NCI-H2107 treated with DMSO at 0.1 percent for 48 hours (cell line): ENCODE results near the gene HAO1.
"Not testable (repeated sequence)": the region's sequence is repeated elsewhere in the genome, so short reads cannot be mapped to it uniquely, and the experiment has no call there.

ENCODE experiments used
- DNase-seq: peaks from one replicate; lab custom pipeline; 2025; ENCODE audit not compliant: unreplicated experiment; lab: John Stamatoyannopoulos, UW

Gene HAO1

DNA sequence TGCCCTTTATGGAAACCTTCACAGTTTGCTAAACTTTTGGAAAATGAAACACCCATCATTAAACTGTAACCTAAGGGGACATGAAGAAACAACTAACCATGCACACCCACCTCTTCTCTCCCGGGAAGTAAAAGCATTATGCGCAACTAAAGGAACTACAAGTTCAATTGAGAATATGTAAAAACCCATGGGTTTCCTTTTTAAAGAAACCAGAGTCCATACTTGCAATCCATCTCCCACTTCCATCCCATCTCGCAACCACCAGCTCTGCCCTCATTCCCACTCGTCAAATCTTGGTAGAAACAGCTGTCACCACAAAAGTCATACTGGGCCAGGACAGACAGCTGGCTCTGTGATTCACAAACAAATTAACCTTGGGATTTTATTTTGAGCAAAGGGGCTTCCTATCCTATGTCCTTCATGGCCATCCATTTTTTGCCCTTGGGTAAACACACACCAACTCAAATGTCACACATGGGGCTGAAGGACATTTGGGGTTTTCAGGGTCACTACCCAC, 81.5 kb downstream of the HAO1 start:
- no peak for DNase-seq

DNA sequence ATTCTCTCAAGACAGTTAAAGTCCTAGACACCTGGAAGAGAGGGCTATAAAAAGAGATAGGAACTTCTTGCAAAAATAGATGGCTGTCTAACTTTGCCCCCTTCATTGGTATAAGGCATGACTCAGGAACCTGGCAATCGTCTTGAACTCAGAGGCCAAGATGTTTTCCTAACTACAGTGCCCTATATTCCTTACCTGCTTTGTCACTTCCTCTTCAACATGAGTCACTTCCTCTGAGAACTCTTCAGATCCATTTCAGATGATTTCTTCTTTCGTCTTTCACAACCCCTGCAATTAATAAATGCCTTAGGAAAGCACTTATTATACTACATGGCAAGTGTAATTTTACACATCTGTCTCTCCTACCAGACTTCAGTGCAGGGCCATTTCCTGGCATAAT, 83.5 kb downstream of the HAO1 start:
- DNase-seq: no peak

DNA sequence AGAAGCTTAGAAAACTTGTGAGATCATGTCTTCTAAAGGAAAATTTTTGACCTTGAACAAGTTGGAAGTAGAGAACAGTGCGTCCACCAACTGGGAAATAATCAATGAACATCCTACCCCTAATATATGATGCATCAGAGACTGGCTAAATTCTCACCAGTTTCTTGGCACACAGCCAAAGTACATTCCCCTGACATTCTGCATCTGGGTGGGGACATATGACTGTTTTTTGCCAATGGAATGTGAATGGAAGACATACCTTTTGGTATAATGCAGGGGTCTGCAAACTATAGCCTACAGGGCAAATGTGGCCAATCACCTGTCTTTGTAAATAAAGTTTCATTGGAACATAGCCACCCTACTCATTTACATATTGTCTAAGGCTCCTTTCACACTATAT, 84.7 kb downstream of the HAO1 start:
- DNase-seq: no peak

DNA sequence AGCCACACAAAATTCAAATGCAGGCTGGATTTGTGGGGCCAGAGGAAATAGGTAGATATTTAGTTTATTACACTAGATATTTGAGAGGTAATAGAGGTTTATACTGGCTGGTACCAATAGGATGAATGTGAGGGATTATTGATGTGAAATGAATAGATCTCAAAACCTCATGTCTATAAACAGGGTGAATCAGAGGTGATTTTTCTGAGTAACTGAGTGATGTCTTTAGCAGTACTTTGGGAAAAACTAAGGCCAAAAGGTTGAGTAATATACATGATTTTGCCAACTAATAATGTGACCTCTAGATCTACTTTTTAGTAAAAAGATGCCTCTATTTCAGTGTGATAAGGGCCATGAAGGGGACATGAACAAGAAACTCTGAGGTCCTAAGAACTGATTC, 86.8 kb downstream of the HAO1 start:
- no peak for DNase-seq

DNA sequence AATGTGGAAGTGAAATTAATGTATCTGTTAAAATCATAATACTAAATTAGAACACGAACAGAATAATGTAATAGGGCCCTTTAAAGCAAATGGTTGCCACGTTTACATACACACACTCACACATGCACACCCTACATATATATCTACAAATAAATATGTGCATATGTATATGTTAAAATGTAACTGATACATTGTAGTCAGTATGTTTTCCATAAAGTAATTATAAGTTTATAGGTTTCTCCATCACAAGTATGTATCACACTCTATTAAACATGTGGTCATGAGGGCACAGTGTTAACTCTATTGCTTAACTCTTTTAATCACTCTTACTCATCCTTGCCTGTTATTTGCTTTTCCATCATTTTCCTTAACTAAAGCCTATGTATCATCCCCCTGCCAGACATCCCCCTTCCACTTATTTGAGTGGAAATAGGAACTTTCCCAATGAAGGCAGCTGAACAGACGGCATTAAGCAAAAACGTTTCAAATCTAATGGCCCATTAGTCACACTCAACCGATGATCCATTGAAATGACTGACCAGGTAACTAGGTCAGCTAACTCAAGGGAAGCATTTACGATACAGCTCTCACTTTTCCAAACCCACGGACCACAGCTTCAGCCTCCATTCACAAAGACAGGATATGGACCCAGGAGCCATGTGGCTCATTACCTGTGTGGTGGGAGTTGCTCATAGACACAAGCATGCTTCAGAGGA, 89.3 kb downstream of the HAO1 start:
- no peak for DNase-seq

DNA sequence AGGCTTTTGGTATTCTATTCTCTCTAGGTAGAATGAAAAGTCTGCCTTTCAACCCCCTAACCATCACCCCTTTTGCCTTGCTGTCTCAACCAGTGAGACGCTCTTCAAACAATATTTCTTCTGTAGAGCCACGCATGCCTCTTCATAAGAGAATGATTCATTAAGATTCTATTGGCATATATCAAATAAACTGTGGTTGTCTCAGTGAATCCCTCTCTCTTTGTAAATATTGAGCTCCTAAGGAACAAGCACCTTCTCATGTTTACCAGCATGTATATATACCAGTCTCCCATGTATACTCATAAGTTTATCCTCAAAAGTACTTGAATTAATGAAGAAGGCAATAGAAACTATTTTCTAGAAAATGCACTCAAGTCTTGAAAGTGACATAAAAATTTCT, 90.6 kb downstream of the HAO1 start:
- DNase-seq: no peak

GRCh38 chr20:7848351-7848750, 91.9 kb downstream of the HAO1 start:
- no peak for DNase-seq

DNA sequence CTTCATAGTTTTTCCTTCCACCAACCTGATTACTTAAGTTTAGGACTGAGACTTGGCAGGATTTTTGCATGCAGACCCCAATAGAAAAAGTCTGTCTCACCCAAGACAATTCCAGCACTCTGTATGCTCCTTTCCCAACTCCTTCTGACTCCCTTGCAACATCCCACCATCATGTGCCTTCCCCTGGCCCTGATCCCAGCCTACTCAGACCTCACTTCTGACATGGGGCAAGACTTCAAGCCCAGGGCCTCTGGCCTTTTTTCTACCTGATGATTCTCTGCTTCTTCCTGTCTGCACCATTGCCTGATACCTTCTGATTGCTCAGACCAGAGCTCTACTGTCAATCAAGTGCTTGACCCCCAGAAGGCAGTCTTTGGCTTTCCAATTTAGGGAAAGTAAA, 96.6 kb downstream of the HAO1 start:
- DNase-seq: no peak

- no peak for DNase-seq
These were observed 98.3 kb downstream of the HAO1 start for GRCh38 chr20:7841971-7842310.

DNA sequence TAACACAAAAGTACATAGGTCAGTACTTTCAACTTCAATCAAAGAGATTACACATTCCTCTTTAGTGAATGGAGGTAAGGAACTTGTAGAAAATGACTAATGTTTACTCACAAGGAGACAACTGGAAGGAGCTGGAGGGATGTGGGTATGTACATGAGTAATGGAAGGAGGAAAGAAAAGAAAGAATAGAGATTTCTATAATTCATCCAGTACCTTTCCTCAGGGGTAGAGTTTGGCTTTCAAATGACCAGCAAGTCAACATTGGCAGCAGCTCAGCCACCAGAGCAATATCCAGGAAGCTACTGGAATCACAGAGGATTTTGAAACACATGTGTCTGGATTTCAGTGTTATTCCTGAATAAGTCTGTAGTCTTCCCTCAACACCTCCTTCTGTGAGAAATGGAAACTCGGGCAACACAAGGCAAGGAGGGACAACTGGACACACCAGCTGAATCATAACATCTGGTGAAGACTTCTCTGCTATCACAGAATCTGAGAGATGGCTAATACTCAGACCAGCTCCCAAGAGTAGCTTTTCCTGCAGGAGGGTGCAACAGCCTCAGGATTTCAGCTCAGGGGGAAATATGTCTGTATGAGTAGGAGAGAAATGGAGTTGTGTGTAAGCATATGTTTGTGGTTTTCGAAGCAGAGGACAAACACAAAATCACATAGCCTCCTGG, 98.8 kb downstream of the HAO1 start:
- DNase-seq: no peak

DNA sequence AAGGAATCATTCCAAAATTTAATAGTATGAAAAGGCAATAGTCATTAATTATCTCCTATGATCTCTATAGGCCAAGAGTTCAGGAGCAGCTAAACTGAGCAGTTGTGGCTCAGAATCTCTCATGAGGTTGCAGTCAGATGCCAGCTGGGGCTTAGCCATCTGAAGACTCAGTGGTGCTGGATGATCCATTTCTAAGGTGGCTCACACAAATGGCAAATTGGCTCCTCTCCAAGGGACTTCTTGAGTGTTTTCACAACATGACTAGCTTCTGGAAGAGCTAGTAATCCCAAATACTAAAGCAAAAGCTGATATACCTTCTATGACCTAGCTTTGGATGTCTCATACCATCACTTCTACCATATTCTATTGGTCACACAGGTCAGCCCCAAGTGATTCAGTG, 104.2 kb downstream of the HAO1 start:
- DNase-seq: no peak

DNA sequence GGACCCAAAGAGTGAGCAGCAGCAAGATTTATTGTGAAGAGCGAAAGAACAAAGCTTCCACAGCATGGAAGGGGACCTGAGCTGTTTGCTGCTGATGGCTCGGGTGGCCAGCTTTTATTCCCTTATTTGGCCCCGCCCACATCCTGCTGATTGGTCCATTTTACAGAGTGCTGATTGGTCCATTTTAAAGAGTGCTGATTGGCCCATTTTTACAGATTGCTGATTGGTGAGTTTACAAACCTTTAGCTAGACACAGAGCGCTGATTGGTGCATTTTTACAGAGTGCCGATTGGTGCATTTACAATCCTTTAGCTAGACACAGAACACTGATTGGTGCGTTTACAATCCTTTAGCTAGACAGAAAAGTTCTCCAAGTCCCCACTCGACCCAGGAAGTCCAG, 105.8 kb downstream of the HAO1 start:
- not testable (repeated sequence) for DNase-seq
